KOPT-K1 (cell line): ENCODE results near the gene METTL25B.

Source experiments
- H3K27ac ChIP-seq: fragments of 200-600 bp; sonication (generic); 2 replicates; pipeline ENCODE4 v1.5.1; 2016; ENCODE audit warnings: antibody characterized with exemption, mild to moderate bottlenecking, low read depth, low read length; ENCODE audit not compliant: poor library complexity, severe bottlenecking
- H3K36me3 ChIP-seq: fragments of 200-600 bp; sonication (generic); 2 replicates; pipeline ENCODE4 v1.5.1; 2017; ENCODE audit warnings: antibody characterized with exemption, mild to moderate bottlenecking, low read length, moderate library complexity; ENCODE audit not compliant: insufficient read depth
- H3K9me3 ChIP-seq: fragments of 200-600 bp; sonication (generic); 2 replicates; pipeline ENCODE4 v1.5.1; 2017; ENCODE audit warnings: antibody characterized with exemption, low read length, mild to moderate bottlenecking; ENCODE audit not compliant: insufficient read depth, poor library complexity, severe bottlenecking

Gene METTL25B

GRCh38 chr1:156746728-156747631 lies 18.7 kb downstream of the METTL25B start:
- peaks cover 41% of the 10 kb centered on the region for H3K36me3 ChIP-seq
- no peaks in the 10 kb centered on the region for H3K9me3 ChIP-seq
- H3K27ac ChIP-seq = peak overlapping the region; percentile 98

- Histone ChIP-seq H3K36me3 (peaks cover 32% of the 10 kb centered on the region), H3K9me3 (no peaks in the 10 kb centered on the region), H3K27ac (peak overlapping the region; percentile 98)
Observed at GRCh38 chr1:156747742-156748669, 19.7 kb downstream of the METTL25B start.

- Histone ChIP-seq H3K27ac (peak overlapping the region; percentile 98), H3K9me3 (no peaks in the 10 kb centered on the region), H3K36me3 (peaks cover 24% of the 10 kb centered on the region)
Observed at GRCh38 chr1:156748670-156749418, 20.6 kb downstream of the METTL25B start.

DNA sequence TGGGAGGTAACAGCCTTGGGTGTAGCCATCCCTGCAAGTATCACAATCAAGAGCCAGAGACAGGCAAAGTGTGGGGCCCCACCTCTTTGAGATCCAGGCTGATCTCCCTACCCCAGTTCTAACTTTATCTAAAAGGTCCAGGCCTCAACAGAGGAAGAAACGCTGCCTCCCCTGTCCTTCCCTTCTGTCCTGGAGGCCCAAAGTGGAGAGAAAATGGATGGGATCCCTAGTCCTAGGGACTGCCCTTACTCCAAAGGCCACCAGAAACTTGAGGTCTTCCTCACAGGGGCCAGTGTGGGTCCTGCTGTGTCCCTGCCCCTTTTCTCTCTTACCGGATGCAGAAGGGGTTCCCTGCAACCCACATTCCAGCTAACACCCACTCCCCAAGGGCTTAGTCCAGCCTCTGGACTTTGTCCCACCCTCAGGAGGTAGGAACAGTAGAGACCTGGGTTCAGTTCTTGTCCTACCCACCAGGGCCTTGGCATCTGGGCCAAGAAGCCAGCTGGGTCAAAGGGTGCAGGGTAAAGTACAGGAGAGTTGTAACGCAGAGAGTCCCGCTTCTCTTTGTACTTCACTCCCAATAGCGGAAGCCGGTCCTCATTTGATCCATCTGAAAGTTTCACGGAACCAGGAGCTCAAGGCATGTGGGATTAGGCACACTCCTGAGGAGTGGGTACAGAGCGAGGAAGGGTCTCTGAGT lies 21.3 kb downstream of the METTL25B start:
- peaks cover 17% of the 10 kb centered on the region for H3K36me3 ChIP-seq
- no peaks in the 10 kb centered on the region for H3K9me3 ChIP-seq
- H3K27ac ChIP-seq = peak overlapping the region; percentile 98

GRCh38 chr1:156750191-156750672 lies 22.0 kb downstream of the METTL25B start:
- peak overlapping the region; percentile 98 for H3K27ac ChIP-seq
- no peaks in the 10 kb centered on the region for H3K9me3 ChIP-seq
- peaks cover 11% of the 10 kb centered on the region for H3K36me3 ChIP-seq

DNA sequence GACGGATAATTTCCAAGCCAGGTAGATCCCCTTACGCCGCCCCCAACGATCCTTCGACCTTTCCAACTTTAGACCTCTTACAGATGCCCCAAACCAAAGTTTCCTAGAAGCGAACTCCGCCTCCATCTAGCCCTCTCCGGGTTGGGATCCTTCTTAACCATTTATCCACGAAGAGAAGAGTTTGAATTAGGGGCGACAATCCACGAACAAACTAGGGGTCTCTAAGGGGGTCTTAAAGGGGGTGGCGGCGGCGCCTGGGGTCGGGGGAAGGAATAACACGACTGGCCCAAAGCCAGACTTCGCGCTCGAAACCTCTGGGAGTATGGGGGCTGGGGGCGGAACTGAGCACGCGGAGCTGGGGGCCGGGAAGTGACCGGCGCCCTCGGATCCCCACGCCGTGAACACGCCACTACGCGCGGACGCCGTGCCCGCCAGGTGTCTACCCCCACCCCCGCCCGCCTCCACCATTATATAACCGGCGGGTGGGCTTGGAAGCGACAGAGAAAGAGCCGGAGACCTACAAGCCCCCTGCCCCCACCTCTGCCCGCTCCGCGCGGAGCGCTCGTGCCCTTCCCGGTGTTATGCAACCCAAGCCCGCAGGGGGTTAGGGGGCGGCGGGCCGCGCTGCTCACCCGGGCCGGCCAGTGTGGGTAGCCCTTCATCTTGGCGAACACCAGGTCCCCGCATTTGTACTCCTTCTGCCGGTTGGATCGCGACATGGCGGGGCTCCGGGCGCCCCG lies 22.6 kb downstream of the METTL25B start:
- H3K27ac ChIP-seq = peak overlapping the region; percentile 98
- no peaks in the 10 kb centered on the region for H3K9me3 ChIP-seq
- H3K36me3 ChIP-seq = peaks cover 4% of the 10 kb centered on the region

DNA sequence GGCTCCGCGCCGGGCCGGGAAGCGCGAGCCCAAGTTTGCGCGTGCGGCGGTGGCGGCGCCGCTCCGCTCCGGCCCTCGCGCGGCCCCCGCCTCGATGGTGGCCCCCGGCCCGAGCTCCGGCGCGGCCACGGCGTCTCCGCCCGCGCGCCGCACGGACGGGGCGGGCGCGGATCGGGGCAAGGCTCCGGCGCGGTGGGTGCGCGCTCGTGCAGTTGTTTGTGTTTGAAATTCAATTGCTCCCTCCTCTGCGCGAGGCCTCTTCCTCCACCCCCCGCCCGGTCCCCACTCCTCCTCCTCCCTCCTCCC lies 23.1 kb downstream of the METTL25B start, which contains the start of gene HDGF:
TSS of gene HDGF (minus strand) at position 225 of the 306 bp plus-strand sequence. CDS start 246 bp downstream, outside the sequence.
- Histone ChIP-seq H3K27ac (peak within 1 kb of the TSS; percentile 98), H3K9me3 (no peaks in the 10 kb centered on the region), H3K36me3 (no peaks in the 10 kb centered on the region; the same call in 1 of the 2 replicates)

GRCh38 chr1:156751757-156752481 lies 23.6 kb downstream of the METTL25B start:
- Histone ChIP-seq H3K9me3 (no peaks in the 10 kb centered on the region), H3K27ac (peak overlapping the region; percentile 98), H3K36me3 (no peaks in the 10 kb centered on the region; the same call in 1 of the 2 replicates)

GRCh38 chr1:156752843-156753482 lies 24.7 kb downstream of the METTL25B start:
- H3K27ac ChIP-seq = peak overlapping the region; percentile 98
- no peaks in the 10 kb centered on the region; the same call in 1 of the 2 replicates for H3K36me3 ChIP-seq
- no peaks in the 10 kb centered on the region for H3K9me3 ChIP-seq

- H3K27ac ChIP-seq = no peak overlapping the region
- no peaks in the 10 kb centered on the region; the same call in 1 of the 2 replicates for H3K36me3 ChIP-seq
- H3K9me3 ChIP-seq = no peaks in the 10 kb centered on the region
Observed at GRCh38 chr1:156754219-156754618, 25.9 kb downstream of the METTL25B start.

- H3K36me3 ChIP-seq = no peaks in the 10 kb centered on the region
- H3K27ac ChIP-seq = no peak overlapping the region
- H3K9me3 ChIP-seq = no peaks in the 10 kb centered on the region
Observed at GRCh38 chr1:156755527-156755950, 27.3 kb downstream of the METTL25B start.

DNA sequence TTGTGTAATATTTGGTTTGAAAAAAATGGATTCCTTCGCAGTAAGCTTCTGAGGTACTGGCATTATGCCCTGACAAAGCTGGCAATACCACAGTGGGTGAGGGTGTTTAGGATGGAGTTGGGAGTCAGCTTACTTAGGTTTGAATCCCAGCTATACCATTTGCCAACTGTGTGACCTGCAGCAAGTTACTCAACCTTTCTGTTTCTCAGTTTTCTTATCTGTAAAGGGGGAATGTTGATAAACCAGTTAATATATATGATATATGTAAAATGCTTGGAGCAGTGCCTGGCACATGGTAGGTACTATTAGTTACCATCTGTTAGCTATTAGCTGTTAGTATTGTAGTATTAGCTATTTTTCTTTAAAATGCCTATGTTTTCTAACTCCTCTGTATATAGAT lies 28.1 kb downstream of the METTL25B start:
- H3K9me3 ChIP-seq = no peaks in the 10 kb centered on the region
- H3K36me3 ChIP-seq = no peaks in the 10 kb centered on the region
- H3K27ac ChIP-seq = no peak overlapping the region
